Ascending aorta (tissue), 2 donors: ENCODE results near the gene TMTC2. TPM values are rescaled to one million over a fixed set of nuclear protein-coding genes. Genes with fewer than 3 reads are reported as not detected.
A peak's percentile ranks its signal among the peaks of the same experiment; 100 is the strongest.

Experiments
- DNase-seq, 2 donors: peaks; one replicate each; pipeline ENCODE4 v3.0.0-alpha.2; 2019; ENCODE audit warnings: low spot score in 2 of 2
- H3K27ac ChIP-seq, 2 donors: fragments of 200-600 bp; sonication (generic); one replicate each; pipeline ENCODE4 v1.5.1; 2016 to 2017; ENCODE audit warnings: mild to moderate bottlenecking in 1 of 2
- H3K27me3 ChIP-seq: fragments of 200-600 bp; sonication (generic); one replicate; pipeline ENCODE4 v1.5.1; 2017
- H3K36me3 ChIP-seq, 2 donors: fragments of 200-600 bp; sonication (generic); one replicate each; pipeline ENCODE4 v1.5.1; 2016
- H3K4me1 ChIP-seq, 2 donors: fragments of 200-600 bp; sonication (generic); one replicate each; pipeline ENCODE4 v1.5.1; 2016 to 2017; ENCODE audit warnings: mild to moderate bottlenecking in 1 of 2
- H3K4me3 ChIP-seq, 2 donors: fragments of 200-600 bp; sonication (generic); one replicate each; pipeline ENCODE4 v1.5.1; 2016 to 2017; ENCODE audit warnings: mild to moderate bottlenecking in 1 of 2
- H3K9me3 ChIP-seq, 2 donors: fragments of 200-600 bp; sonication (generic); one replicate each; pipeline ENCODE4 v1.5.1; 2016
- CTCF ChIP-seq, 3 experiments: fragments of 200-600 bp in 2 of 3; fragments of 450-650 bp in 1 of 3; sonication (generic) in 2 of 3; IDR thresholded peaks; one replicate each; pipeline ENCODE4 v1.5.1; 2016 to 2019; ENCODE audit warnings: antibody characterized with exemption in 3 of 3, mild to moderate bottlenecking in 1 of 3, moderate library complexity in 1 of 3
- intact Hi-C: fragments of 100-400 bp; cut with DNase I; formaldehyde crosslinking; loops from one replicate; pipeline ENCODE4 v1.15.1; 2023
- total RNA-seq: library from RNA; depleted of rRNA; stranded (reverse); fragments of >200 nt; gene quantifications from one replicate; pipeline ENCODE4 v1.1.0, GENCODE V29; 2016

Gene TMTC2
- total RNA-seq, 1 donor from 2014 or later: 6.8 TPM

GRCh38 chr12:82682851-82683261, 3.9 kb upstream of the TMTC2 start:
- Histone ChIP-seq H3K27me3 (no peaks in the 10 kb centered on the region), H3K4me1 (no peaks in the 10 kb centered on the region), H3K9me3 (no peaks in the 10 kb centered on the region), H3K36me3 (no peaks in the 10 kb centered on the region), H3K4me3 (no peak overlapping the region), H3K27ac (no peak overlapping the region)
- intact Hi-C loops: no loop called here
- no peak for TF ChIP-seq CTCF (IDR thresholded peaks at IDR 0.05)
- no peak for DNase-seq

GRCh38 chr12:82685790-82686167, 927 bp upstream of the TMTC2 start:
- H3K36me3 ChIP-seq: no peaks in the 10 kb centered on the region
- H3K4me1 ChIP-seq: no peaks in the 10 kb centered on the region
- no peaks in the 10 kb centered on the region for H3K27me3 ChIP-seq
- no peaks in the 10 kb centered on the region for H3K9me3 ChIP-seq
- intact Hi-C loops: loop anchor here (2.0 kb wide), 1 partner anchor 327 kb away; the partner anchor contains the start of genes CCDC59 and METTL25
- H3K27ac ChIP-seq: peak overlapping the region; percentile 80 to 92
- peak; percentile 77 to 97 for DNase-seq
- peak overlapping the region; percentile 75 to 87 for H3K4me3 ChIP-seq
- TF ChIP-seq CTCF (IDR thresholded peaks at IDR 0.05): peak; percentile 69 to 94 (median 80)

- no peaks in the 10 kb centered on the region for H3K9me3 ChIP-seq
- no peaks in the 10 kb centered on the region for H3K27me3 ChIP-seq
- H3K36me3 ChIP-seq: no peaks in the 10 kb centered on the region
- TF ChIP-seq CTCF (IDR thresholded peaks at IDR 0.05): no peak
- intact Hi-C loops: loop anchor here (2.0 kb wide), 1 partner anchor 329 kb away; the partner anchor contains the start of genes CCDC59 and METTL25
- peak overlapping the region; percentile 75 to 87 for H3K4me3 ChIP-seq
- DNase-seq: no peak
- peak overlapping the region; percentile 80 to 92 for H3K27ac ChIP-seq
- H3K4me1 ChIP-seq: no peaks in the 10 kb centered on the region
Observed at GRCh38 chr12:82687021-82688011, 610 bp downstream of the TMTC2 start.

GRCh38 chr12:82688035-82688501, 1.4 kb downstream of the TMTC2 start:
- TF ChIP-seq CTCF (IDR thresholded peaks at IDR 0.05): no peak
- intact Hi-C loops: no loop called here
- Histone ChIP-seq H3K9me3 (no peaks in the 10 kb centered on the region), H3K4me3 (peak overlapping the region; percentile 75 to 87), H3K27ac (no peak overlapping the region), H3K36me3 (no peaks in the 10 kb centered on the region), H3K27me3 (no peaks in the 10 kb centered on the region), H3K4me1 (no peaks in the 10 kb centered on the region)
- DNase-seq: no peak

GRCh38 chr12:82688596-82688995, 1.9 kb downstream of the TMTC2 start:
- no peak for TF ChIP-seq CTCF (IDR thresholded peaks at IDR 0.05)
- intact Hi-C loops: no loop called here
- no peaks in the 10 kb centered on the region for H3K4me1 ChIP-seq
- peak overlapping the region in 1 of 2 donors; percentile 75 for H3K4me3 ChIP-seq
- H3K27ac ChIP-seq: no peak overlapping the region
- no peaks in the 10 kb centered on the region for H3K27me3 ChIP-seq
- no peak for DNase-seq
- H3K36me3 ChIP-seq: no peaks in the 10 kb centered on the region
- H3K9me3 ChIP-seq: no peaks in the 10 kb centered on the region
